Measurements from ENCODE around the gene OR5AS1. TPM values are rescaled to one million over a fixed set of nuclear protein-coding genes. Genes with fewer than 3 reads are reported as not detected.
"Not testable (repeated sequence)": the region's sequence is repeated elsewhere in the genome, so short reads cannot be mapped to it uniquely, and the experiment has no call there.

Gene OR5AS1
- not detected for total RNA-seq

- DNase-seq = no peak
- intact Hi-C loops (cut with micrococcal nuclease) = no loop called here
- H3K9me3 Mint-ChIP-seq = peaks cover 27% of the 10 kb centered on the region
- no peaks in the 10 kb centered on the region for H3K4me1 Mint-ChIP-seq (ENCODE audit: low read depth)
- ChIA-PET CTCF (no interaction called here), POLR2A (no interaction called here)
- H3K27ac Mint-ChIP-seq = no peak within 1 kb of the TSS
- no peaks in the 10 kb centered on the region for H3K27me3 Mint-ChIP-seq
- no peaks in the 10 kb centered on the region for H3K36me3 Mint-ChIP-seq
- no peak within 1 kb of the TSS for H3K4me3 Mint-ChIP-seq
Observed at GRCh38 chr11:56027354-56027753, at the start of gene OR5AS1. Gene OR5AS1, plus strand, starts transcription at chr11:56027654. Its CDS starts 2,765 bp downstream, at chr11:56030419.

- POLR2A ChIA-PET = no interaction called here
- no peaks in the 10 kb centered on the region for H3K27me3 Mint-ChIP-seq
- H3K4me3 Mint-ChIP-seq = no peak within 1 kb of the TSS
- H3K4me1 Mint-ChIP-seq (ENCODE audit: low read depth) = no peaks in the 10 kb centered on the region
- peaks cover 28% of the 10 kb centered on the region for H3K9me3 Mint-ChIP-seq
- H3K36me3 Mint-ChIP-seq = no peaks in the 10 kb centered on the region
- intact Hi-C loops (cut with micrococcal nuclease) = no loop called here
- CTCF ChIA-PET = no interaction called here
- DNase-seq = no peak
- H3K27ac Mint-ChIP-seq = no peak within 1 kb of the TSS
Observed at GRCh38 chr11:55994525-55994924, 32.9 kb upstream of the OR5AS1 start, which contains the start of gene OR5F1. Gene OR5F1, minus strand, starts transcription at chr11:55994625. Its CDS starts 0 bp downstream, at chr11:55994625.

GRCh38 chr11:56010716-56011115 lies 16.7 kb upstream of the OR5AS1 start:
- Mint-ChIP-seq H3K4me3 (no peak overlapping the region), H3K9me3 (peaks cover 30% of the 10 kb centered on the region), H3K27me3 (no peaks in the 10 kb centered on the region), H3K27ac (no peak overlapping the region), H3K36me3 (no peaks in the 10 kb centered on the region), H3K4me1 (ENCODE audit: low read depth) (no peaks in the 10 kb centered on the region)
- CTCF ChIA-PET = no interaction called here
- no peak for DNase-seq
- intact Hi-C loops (cut with micrococcal nuclease) = no loop called here
- POLR2A ChIA-PET = no interaction called here

GRCh38 chr11:56013805-56014204 lies 13.6 kb upstream of the OR5AS1 start:
- Mint-ChIP-seq H3K27ac (no peak overlapping the region), H3K4me3 (no peak overlapping the region), H3K4me1 (ENCODE audit: low read depth) (no peaks in the 10 kb centered on the region), H3K27me3 (no peaks in the 10 kb centered on the region), H3K9me3 (peaks cover 30% of the 10 kb centered on the region), H3K36me3 (no peaks in the 10 kb centered on the region)
- intact Hi-C loops (cut with micrococcal nuclease) = no loop called here
- no peak for DNase-seq
- POLR2A ChIA-PET = no interaction called here
- CTCF ChIA-PET = no interaction called here

GRCh38 chr11:56045538-56045937 lies 18.1 kb downstream of the OR5AS1 start:
- no peak overlapping the region for H3K27ac Mint-ChIP-seq
- CTCF ChIA-PET = no interaction called here
- no peak for DNase-seq
- H3K27me3 Mint-ChIP-seq = no peaks in the 10 kb centered on the region
- H3K9me3 Mint-ChIP-seq = peaks cover 19% of the 10 kb centered on the region
- intact Hi-C loops (cut with micrococcal nuclease) = no loop called here
- H3K4me3 Mint-ChIP-seq = no peak overlapping the region
- no peaks in the 10 kb centered on the region for H3K4me1 Mint-ChIP-seq (ENCODE audit: low read depth)
- no peaks in the 10 kb centered on the region for H3K36me3 Mint-ChIP-seq
- POLR2A ChIA-PET = no interaction called here

GRCh38 chr11:56048480-56048879 lies 21.0 kb downstream of the OR5AS1 start:
- Mint-ChIP-seq H3K4me3 (no peak overlapping the region), H3K9me3 (peaks cover 12% of the 10 kb centered on the region), H3K27ac (no peak overlapping the region), H3K27me3 (no peaks in the 10 kb centered on the region), H3K4me1 (ENCODE audit: low read depth) (no peaks in the 10 kb centered on the region), H3K36me3 (no peaks in the 10 kb centered on the region)
- ChIA-PET CTCF (no interaction called here), POLR2A (no interaction called here)
- no peak for DNase-seq
- intact Hi-C loops (cut with micrococcal nuclease) = no loop called here

GRCh38 chr11:56049487-56049886 lies 22.0 kb downstream of the OR5AS1 start:
- no peaks in the 10 kb centered on the region for H3K36me3 Mint-ChIP-seq
- no peaks in the 10 kb centered on the region for H3K27me3 Mint-ChIP-seq
- POLR2A ChIA-PET = no interaction called here
- H3K4me3 Mint-ChIP-seq = no peak overlapping the region
- CTCF ChIA-PET = no interaction called here
- no peak overlapping the region for H3K27ac Mint-ChIP-seq
- H3K4me1 Mint-ChIP-seq (ENCODE audit: low read depth) = no peaks in the 10 kb centered on the region
- peaks cover 13% of the 10 kb centered on the region for H3K9me3 Mint-ChIP-seq
- no peak for DNase-seq
- intact Hi-C loops (cut with micrococcal nuclease) = no loop called here

GRCh38 chr11:56056366-56056765 lies 28.9 kb downstream of the OR5AS1 start:
- peaks cover 29% of the 10 kb centered on the region for H3K9me3 Mint-ChIP-seq
- DNase-seq; intact Hi-C loops (cut with micrococcal nuclease); H3K4me3 Mint-ChIP-seq; H3K27ac Mint-ChIP-seq; POLR2A ChIA-PET; CTCF ChIA-PET; H3K4me1 Mint-ChIP-seq (ENCODE audit: low read depth); H3K36me3 Mint-ChIP-seq; H3K27me3 Mint-ChIP-seq: not testable (repeated sequence)

- H3K36me3 Mint-ChIP-seq; intact Hi-C loops (cut with micrococcal nuclease); H3K4me1 Mint-ChIP-seq (ENCODE audit: low read depth); H3K27ac Mint-ChIP-seq; POLR2A ChIA-PET; DNase-seq; H3K27me3 Mint-ChIP-seq; H3K4me3 Mint-ChIP-seq; CTCF ChIA-PET: not testable (repeated sequence)
- peaks cover 27% of the 10 kb centered on the region for H3K9me3 Mint-ChIP-seq
Observed at GRCh38 chr11:56057661-56058237, 30.3 kb downstream of the OR5AS1 start.

GRCh38 chr11:56058260-56058780 lies 30.9 kb downstream of the OR5AS1 start:
- DNase-seq; POLR2A ChIA-PET; H3K4me1 Mint-ChIP-seq (ENCODE audit: low read depth); H3K36me3 Mint-ChIP-seq; H3K27ac Mint-ChIP-seq; intact Hi-C loops (cut with micrococcal nuclease); CTCF ChIA-PET; H3K27me3 Mint-ChIP-seq; H3K4me3 Mint-ChIP-seq: not testable (repeated sequence)
- peaks cover 27% of the 10 kb centered on the region for H3K9me3 Mint-ChIP-seq

- intact Hi-C loops (cut with micrococcal nuclease) = no loop called here
- H3K27ac Mint-ChIP-seq = no peak overlapping the region
- DNase-seq = no peak
- H3K4me3 Mint-ChIP-seq = no peak overlapping the region
- peaks cover 31% of the 10 kb centered on the region for H3K9me3 Mint-ChIP-seq
- no peaks in the 10 kb centered on the region for H3K4me1 Mint-ChIP-seq (ENCODE audit: low read depth)
- no peaks in the 10 kb centered on the region for H3K27me3 Mint-ChIP-seq
- POLR2A ChIA-PET = no interaction called here
- CTCF ChIA-PET = no interaction called here
- H3K36me3 Mint-ChIP-seq = no peaks in the 10 kb centered on the region
Observed at GRCh38 chr11:56066980-56067379, 39.5 kb downstream of the OR5AS1 start.

All from activated CD4-positive, alpha-beta memory T cell treated with anti-CD3 and anti-CD28 coated beads for 36 hours (primary cell).